ENCODE data around the gene MN1.

DNA sequence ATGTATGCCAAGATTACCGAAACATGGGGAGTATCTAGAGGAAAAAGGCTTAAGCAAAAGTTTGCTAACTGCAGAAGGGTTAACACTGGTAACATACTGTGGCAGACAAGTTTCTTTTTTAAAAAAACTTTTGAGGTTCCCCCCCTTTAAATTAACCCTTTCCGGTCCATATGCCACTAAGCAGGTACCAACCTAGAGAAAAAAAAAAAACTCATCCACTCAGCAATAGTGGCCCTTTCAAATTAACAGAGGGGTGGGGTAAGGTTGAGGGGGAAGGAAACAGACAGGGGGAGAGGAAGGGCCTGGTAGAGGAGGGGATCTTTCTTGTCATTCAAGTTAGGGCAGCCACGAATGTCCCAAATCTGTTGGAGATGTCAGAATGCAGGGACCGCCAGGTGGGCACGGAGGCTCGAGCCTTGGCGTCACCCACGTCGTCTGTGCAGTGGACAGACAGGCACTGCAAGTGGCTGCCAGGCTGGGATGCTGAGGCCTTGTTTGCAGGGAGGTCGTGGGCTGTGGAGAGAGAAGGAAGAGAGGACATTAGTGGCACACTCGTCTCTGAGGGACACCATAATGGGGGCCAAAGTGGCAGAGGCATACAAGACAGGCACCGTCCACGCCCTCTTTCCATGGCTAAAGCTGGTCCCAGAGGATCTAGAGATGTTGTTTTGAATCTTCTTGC lies 50.8 kb downstream of the MN1 start:
- TF ChIP-seq GATA2 (IDR thresholded peaks at IDR 0.05; ENCODE audit: low read depth, low read length) = no peak
- TF ChIP-seq GATA3 (IDR thresholded peaks at IDR 0.05; ENCODE audit: low read depth, low read length) = no peak
